Prostate gland (tissue), 2 donors: ENCODE data around the gene SLC16A7.

Source experiments
- POLR2A ChIP-seq: fragments of 450-650 bp; IDR thresholded peaks from one replicate; pipeline ENCODE4 v1.6.1; 2016; ENCODE audit warnings: antibody characterized with exemption, mild to moderate bottlenecking
- TF ChIP-seq, protein P1 (sequence below), 4 experiments: fragments of 200-600 bp in 2 of 4; fragments of 450-650 bp in 2 of 4; sonication (generic) in 2 of 4; IDR thresholded peaks; 1 replicate in 3 of 4; 2 replicates in 1 of 4; pipeline ENCODE4 v1.5.1; 2016 to 2019; ENCODE audit warnings: antibody characterized with exemption in 4 of 4, mild to moderate bottlenecking in 2 of 4, moderate library complexity in 2 of 4

DNA sequence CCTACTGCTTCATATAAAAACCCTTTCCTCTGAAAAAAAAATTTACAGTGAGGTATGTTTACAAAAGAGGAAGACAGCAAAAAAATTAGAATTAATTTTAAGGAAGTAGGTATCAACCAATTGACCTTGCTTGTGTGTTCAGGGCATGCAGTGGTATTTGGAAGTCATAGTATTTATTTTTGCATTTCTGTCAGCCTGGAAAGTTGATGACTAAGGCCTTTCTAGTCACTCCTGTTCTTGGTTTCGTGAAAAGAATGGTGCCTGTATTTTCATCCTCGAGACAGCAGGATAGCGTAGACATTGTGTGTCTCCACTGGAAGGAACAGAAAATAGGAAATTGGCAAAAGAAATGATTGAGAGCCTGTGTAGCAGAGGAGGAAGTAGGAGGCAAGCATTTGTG, 24.5 kb downstream of the SLC16A7 start:
- TF ChIP-seq, protein P1, sequence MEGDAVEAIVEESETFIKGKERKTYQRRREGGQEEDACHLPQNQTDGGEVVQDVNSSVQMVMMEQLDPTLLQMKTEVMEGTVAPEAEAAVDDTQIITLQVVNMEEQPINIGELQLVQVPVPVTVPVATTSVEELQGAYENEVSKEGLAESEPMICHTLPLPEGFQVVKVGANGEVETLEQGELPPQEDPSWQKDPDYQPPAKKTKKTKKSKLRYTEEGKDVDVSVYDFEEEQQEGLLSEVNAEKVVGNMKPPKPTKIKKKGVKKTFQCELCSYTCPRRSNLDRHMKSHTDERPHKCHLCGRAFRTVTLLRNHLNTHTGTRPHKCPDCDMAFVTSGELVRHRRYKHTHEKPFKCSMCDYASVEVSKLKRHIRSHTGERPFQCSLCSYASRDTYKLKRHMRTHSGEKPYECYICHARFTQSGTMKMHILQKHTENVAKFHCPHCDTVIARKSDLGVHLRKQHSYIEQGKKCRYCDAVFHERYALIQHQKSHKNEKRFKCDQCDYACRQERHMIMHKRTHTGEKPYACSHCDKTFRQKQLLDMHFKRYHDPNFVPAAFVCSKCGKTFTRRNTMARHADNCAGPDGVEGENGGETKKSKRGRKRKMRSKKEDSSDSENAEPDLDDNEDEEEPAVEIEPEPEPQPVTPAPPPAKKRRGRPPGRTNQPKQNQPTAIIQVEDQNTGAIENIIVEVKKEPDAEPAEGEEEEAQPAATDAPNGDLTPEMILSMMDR (IDR thresholded peaks at IDR 0.05) = no peak
- no peak for TF ChIP-seq POLR2A
